NCI-H146 treated with DMSO at 0.1 percent for 48 hours (cell line): ENCODE results near the gene CCDC80.
"Not testable (repeated sequence)": the region's sequence is repeated elsewhere in the genome, so short reads cannot be mapped to it uniquely, and the experiment has no call there.

Experiments used
- DNase-seq: peaks from one replicate; lab custom pipeline; 2025; ENCODE audit not compliant: unreplicated experiment; lab: John Stamatoyannopoulos, UW

CCDC80 gene

DNA sequence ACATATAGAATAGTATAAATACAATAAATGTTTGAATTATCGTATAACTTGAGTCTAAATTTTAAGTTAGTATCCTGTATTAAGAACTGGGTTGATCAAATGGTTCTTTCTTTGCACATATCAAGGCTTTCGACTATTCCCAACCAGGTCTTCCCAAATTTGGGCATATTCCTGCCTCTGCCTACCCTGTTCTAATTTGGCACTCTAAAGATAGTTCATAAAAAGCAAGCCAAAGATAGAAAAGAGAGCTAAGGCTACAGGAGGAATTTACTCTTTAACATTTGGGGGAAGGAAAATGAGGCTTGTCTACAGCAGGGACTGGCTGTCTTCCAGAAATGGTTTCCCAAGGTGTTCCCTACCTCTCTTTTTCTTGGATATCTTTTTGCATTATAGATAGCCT is 43.0 kb downstream of the CCDC80 start:
- DNase-seq = no peak

DNA sequence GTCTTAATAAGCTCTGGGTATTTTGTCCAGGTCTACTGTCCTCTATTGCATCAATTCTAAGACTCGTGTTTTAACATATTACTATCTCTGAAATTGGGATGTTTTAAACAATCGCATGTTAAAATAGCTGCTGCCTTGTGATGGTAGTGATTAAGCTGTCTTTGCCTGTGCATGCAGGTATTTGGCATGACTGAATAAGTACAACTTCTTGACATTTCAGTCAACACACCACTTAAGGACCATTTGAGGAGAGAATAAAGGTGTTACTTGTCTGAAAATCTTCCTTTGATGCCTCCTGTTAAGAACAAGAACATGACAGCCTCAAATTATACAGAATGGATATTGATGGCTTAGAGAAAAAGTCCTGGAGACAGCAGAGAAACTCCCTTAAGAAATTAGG is 46.1 kb downstream of the CCDC80 start:
- no peak for DNase-seq

DNA sequence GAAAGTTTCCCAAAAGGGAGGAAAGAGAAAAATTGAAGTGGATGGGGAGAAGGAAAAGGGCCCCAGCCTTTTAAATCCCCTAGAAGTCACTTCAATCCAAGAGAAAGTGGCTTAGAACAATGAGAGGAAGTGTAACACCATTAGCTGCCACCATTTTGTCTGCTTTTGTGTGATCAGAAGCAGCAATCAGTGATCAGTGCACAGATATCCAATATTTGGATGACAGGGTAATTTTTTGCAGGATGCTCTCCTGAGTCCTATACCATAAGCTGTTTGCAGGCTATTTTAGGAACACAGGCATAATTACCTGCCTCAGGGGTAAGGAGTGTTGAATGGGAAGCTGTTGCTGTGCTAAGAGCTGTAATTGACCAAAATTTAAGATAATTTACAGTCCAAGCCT is 47.7 kb downstream of the CCDC80 start:
- DNase-seq = no peak

DNA sequence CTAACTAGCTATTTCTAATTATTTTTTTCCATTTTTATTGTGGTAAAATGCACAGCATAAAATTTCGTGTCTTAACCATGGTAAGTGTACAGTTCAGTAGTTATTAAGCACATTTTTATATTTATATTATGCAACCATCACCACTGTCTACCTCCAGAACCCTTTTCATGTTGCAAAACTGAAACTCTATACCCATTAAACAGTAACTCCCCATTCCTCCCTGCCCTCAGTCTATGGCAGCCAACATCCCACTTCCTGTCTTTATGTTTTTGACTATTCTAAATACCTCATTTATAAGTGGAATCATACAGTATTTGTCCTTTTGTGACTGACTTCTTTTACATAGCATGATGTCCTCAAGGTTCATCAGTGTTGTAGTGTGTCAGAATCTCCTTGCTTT is 53.6 kb downstream of the CCDC80 start:
- no peak for DNase-seq

DNA sequence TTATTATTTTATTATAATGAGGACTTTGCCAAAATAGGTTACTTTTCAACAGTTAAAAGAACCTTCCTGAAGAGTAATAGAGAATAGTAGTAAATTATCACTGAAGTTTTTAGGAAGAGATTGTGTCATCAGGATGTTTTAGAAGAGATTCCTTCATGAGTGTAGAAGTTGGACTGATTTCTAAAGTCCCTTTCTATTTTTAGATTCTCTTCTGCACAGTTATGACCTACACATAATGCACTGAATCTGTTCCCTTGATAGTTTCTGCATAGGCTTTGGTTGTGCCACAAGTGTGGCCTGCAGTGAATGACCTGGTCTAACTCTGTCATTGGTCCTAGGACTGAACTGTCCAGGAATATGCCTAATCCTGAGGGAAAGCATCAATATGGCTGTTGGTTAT is 55.2 kb downstream of the CCDC80 start:
- DNase-seq = no peak

DNA sequence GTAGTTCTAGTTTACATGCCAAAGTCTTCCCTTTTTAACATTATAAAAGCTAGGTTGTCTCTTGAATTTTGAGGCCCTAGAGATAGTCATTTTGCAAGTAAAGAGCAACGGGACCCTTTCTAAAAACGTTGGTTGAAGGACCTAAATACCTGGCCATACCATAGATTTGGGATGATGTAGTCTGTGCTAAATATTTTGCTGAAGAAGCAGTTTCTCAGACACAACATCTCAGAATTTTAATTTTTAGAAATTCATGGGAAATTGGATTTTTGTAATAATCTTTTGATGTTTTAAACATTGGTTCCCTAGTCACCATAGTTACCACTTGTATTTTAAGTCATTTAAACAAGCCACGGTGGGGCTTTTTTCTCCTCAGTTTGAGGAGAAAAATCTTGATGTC is 57.8 kb downstream of the CCDC80 start:
- no peak for DNase-seq

DNA sequence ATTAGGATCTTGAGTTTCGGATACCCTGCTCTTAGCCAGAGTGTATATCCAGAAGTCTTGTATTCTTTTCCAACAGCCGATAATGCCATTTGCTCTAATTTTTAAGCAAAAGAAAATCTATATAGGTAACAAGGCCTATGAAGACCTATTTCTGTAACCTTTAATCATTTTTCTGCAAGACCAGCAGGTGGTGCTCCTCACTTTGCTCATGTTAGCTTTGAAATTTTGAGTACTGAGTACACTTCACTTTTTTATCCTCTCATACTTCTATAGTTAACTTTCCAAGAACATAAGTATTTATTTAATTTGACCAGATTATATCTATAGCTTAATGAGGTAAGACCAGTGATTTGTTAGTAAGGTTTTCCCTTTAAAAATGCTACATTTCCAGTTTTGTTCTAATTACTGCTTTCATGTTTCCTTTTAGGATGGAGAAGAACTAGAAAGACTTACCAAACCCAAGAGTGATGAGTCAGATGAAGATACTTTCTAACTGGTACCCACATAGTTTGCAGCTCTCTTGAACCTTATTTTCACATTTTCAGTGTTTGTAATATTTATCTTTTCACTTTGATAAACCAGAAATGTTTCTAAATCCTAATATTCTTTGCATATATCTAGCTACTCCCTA is 58.6 kb downstream of the CCDC80 start:
- peak; percentile 66 for DNase-seq

DNA sequence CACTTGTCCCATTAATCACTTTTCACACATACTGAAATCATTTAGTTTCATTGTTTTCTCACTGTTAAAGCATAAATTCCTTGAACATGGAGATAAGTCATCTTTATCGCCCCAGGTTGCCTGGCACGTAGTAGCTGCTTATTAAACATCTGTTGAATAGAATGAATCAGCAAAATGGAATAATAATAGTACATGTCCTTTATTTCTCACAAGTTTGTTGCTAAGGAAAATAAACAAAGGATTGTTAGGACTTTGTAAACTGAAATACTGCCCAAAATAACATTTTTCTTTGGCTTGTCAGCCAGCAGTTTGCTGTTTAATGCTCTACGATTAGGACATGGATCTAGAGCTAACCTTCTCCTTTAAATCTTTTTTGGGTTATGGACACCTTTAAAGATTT is 61.2 kb downstream of the CCDC80 start:
- DNase-seq = no peak

DNA sequence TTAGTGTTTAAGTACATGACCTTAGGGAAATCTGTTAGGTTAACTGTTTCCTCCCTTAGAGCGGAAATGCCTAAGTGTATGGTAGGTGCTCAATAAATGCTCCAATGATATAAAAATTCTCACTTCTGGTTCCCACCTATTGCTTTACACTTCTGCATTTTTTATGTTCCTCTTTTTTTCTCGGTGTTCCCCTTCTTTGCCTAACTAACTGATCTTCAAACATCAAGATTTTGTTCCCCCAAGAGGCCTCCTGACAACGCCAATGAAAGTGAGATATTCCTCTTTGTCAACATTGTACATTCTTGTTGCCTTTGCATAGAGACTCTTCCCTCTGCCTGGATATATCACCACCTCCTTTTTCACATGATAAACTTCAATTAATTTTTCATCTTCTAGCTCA is 61.7 kb downstream of the CCDC80 start:
- DNase-seq = no peak

DNA sequence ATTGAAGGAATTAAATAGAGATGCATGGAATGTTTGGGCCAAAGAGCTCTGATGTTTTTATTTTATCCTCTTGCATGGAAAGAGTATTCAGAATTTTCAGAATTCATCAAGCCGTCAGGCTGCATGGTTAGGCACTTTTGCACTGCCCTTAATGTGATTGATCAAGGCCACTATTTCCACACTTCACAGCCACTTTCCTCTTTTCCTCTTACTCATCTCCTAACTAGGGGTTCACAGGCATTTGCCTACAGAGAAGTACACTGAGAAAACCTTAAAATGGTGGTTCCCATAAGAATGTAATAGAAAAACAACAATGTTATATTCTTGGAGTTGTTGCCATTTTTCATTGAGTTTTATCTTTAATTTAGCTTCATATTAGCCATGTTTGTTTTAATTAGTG is 68.2 kb downstream of the CCDC80 start:
- no peak for DNase-seq

DNA sequence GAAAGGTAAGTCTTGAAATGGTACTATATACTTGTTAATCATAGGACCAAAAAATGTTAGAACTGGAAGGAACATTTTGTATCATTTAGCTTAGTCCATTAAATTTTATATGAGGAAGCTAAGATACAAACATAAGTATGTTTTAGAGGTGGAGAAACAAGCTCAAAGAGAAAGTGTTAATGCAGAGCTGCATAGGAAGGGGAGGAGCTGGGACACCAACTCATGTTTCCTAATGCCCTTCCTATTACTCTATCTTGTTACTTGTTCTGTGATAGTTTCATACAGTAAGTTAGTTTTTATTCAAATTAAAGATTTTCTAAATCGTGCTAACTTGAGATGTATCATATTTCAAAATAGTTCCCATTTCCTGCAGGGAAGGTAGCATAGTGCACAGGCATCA is 71.7 kb downstream of the CCDC80 start:
- DNase-seq = no peak

DNA sequence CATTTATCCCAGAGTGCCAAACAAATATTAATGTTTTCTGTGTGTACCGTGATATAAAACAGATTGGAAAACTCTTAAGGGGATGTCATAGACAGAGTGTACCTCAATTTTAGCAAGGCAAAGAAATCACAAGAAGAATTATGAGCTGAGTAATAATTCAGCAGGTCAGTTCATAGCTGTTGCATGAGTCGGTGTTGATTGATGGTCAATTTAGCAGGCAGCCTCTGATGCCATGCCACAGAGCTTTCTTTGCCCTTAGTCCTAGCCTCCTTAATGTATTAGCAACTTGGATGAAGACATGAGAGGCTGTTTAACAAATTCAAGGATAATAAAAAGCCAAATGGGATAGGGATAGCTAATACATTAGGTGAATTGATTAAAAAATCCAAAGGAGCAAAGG is 72.3 kb downstream of the CCDC80 start:
- no peak for DNase-seq

DNA sequence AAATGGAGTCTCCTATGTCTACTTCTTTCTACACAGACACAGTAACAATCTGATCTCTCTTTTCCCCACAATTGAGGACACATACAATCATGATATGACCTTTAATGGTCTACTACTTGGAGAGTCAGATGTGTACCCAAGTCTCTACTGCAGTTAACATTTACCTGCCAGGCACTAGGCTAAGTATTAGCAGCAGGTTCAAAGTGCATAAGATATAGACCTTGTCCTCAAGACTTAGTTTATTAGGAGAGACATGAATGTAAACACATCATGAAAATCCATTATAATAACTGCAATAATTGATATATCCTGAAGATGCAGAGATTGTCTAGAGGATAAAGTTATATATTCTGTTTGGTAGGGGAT is 76.0 kb downstream of the CCDC80 start:
- no peak for DNase-seq

DNA sequence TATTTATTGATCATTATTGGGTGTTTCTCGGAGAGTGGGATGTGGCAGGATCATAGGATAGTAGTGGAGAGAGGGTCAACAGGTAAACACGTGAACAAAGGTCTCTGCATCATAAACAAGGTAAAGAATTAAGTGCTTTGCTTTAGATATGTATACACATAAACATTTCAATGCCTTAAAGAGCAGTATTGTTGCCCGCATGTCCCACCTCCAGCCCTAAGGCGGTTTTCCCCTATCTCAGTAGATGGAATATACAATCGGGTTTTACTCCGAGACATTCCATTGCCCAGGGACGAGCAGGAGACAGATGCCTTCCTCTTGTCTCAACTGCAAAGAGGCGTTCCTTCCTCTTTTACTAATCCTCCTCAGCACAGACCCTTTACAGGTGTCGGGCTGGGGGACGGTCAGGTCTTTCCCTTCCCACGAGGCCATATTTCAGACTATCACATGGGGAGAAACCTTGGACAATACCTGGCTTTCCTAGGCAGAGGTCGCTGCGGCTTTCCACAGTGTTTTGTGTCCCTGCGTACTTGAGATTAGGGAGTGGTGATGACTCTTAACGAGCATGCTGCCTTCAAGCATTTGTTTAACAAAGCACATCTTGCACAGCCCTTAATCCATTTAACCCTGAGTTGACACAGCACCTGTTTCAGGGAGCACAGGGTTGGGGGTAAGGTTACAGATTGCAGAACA is 76.5 kb downstream of the CCDC80 start:
- not testable (repeated sequence) for DNase-seq

DNA sequence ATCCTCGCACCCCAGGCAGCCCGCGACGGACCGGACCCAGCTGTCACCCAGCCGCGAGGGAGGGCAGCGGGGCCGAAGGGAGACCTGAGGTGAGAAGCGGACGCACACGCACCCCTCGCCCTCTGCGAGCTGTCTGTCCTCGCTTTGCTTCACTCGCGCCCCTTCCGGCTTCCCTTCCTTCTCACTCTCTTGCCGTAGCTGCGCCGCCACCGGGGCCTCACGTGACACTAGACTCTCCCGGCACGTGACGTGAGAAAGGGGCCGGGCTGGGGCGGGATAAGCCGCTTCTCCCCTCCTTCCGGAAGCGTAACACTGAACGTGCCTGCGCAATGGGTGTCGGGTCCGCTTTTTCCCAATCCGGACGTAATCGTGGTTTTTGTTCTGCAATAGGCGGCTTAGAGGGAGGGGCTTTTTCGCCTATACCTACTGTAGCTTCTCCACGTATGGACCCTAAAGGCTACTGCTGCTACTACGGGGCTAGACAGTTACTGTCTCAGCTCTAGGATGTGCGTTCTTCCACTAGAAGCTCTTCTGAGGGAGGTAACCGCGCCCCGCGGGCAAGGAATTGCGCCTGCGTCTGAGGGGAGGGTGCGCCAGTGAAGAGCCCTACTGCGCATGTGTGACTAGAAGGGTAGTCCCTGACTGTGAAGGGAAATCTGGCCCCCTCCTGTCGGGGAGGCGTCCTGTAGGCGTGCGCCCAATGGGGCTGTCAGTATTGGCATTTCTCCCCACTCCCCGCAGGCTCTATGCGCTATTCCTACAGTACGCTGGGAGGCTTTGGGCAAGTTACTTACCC is 79.0 kb downstream of the CCDC80 start, which contains the start of the genes ATG3 and SLC35A5:
ATG3 (minus strand) TSS at position 229 of the 796 bp plus-strand sequence. CDS start 434 bp downstream, outside the sequence.
SLC35A5 (plus strand) TSS at position 312 of the 796 bp plus-strand sequence. CDS start 1,359 bp downstream, outside the sequence.
- peak; percentile 100 for DNase-seq

DNA sequence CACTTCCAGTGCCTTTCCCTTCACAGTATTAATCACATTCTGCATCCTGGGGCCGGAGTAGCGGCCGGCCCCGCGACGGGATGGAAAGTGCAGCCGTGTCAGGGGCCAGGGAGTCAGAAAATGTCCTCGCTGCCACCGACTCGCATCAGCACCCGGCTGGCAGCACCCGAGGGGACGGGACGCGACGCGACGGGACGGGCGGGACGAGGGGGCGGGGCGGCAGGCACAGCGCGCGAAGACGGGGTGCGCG is 79.5 kb downstream of the CCDC80 start:
- no peak for DNase-seq

DNA sequence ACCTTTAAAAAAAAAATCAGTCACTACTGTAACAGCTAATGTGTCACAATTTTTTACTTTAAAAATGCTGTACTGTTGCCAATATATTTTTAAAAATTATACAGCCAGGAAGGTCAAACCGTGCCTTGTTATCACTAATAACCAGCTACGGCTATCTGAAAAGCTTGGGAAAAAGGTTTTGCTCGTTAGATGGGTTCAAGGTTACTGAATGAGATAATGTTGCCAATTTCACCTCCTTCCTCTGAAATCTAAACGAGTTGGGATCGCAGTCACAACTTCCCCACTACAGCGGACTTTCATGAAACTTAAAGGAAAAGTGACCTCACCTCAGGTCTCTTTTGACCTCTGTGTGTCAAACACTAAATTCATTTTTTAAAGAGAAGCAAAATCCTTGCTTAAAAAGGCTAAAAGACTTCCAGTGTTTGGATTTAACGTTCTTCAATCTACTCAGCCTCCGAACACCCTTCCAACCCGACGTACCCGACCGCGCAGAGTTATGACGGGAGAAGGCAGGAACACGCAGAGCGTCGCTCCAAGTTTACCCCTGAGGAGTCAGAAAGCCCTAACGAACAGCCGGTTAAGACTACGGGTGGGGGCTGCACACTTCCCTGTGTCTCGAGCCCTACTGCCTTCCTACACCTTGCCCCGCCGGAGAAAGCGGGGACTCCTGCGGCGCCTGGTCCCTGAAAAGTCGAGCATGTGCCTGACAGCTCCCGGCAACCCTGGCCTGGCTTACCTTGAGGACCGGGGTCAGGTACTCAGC is 80.0 kb downstream of the CCDC80 start:
- peak; percentile 63 for DNase-seq

DNA sequence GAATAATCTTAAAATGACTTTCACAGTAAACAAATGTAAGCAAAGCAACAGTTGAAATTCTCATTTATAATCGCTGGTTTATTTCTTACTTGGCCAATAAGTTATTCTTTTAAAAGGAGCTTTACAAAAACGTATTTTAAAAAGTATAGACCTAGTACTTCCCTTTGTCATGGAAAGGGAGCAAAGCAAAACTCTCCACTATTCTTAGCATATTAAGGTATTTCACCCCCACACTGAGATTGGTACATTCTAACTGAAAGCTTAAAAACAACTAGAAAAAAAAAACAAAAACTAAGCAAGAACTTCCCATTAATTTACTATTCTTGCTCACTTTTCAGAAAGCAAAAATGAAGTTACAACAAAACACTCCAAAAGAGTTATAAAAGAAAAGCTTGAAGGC is 80.6 kb downstream of the CCDC80 start:
- DNase-seq = no peak

DNA sequence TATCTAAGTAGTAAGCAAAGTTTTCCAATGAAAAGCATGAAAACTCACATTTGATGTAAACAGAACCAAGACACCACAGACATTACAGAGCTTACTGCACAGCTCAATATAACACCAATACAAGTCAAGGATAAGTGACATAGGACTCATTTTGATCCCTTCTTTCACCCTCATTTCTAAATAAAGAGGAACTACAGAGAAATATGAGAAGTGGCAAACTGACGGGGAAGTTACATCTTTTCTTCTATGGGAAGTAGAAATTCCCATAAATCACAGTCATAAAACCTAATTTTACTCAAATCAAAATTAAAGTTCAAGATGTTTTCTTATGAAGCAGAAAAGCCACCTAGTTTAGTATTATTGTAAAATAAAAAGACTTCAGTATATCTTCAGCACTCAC is 83.0 kb downstream of the CCDC80 start:
- no peak for DNase-seq

DNA sequence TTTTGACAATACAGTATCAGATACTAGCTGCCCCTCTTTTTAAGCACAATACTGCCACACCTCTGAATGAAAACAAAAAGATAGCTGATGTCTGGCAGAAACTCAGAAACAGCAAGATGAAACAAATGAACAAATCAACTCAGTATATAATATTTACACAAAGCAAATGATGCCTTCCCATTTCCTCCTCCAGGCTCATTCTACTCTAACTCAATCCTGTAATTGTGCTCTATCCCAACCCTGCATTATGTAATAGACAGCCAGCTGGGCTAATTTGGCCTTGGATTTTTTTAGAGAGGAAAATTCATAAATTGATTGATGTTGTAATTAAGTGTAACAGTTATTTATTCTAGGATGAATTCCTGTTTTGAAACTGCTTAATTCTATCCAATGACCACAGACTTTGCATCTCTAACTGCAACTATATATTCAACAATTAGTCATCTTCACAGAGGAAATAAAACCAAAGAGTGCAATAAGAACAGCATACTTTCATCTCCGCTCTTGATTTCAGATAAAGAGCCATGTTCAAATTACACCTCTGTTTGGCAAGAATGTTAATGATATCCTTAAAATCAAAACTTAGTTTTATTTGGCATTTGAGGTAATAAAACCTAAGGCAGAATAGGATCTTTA is 85.3 kb downstream of the CCDC80 start:
- peak; percentile 58 for DNase-seq

DNA sequence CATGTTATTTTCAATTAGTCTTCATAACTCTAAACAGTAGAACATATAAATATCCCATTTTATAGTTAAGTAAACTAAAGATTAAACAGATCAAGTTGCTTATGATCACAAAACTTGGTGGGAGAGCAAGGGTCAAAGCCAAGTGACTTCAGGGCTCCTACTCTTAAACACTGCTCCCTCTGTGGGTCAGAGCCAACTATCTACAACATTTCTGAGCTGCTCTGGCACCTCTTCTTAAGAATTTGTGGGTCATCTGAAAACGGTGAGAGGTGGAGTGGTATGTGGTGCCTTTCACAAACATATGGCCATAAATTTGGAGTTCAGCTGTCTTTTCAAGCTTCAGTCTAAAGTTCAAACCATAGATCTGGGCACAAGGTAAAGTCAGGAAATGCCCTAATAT is 90.1 kb downstream of the CCDC80 start:
- DNase-seq = no peak
